Gastrocnemius medialis (tissue), 4 donors: ENCODE measurements around the gene BHMT.

Experiments used
- CTCF ChIP-seq, 5 experiments: fragments of 450-650 bp in 3 of 5; fragments of 200-600 bp in 2 of 5; sonication (generic) in 2 of 5; IDR thresholded peaks in 4 of 5; conservative IDR thresholded peaks in 1 of 5; 1 replicate in 4 of 5; 2 replicates in 1 of 5; pipeline ENCODE4 v1.5.1; 2016 to 2019; ENCODE audit warnings: antibody characterized with exemption in 5 of 5, mild to moderate bottlenecking in 3 of 5, moderate library complexity in 3 of 5
- POLR2A ChIP-seq, 2 donors: fragments of 450-650 bp; IDR thresholded peaks; one replicate each; pipeline ENCODE4 v1.6.1; 2017; ENCODE audit warnings: antibody characterized with exemption in 2 of 2, mild to moderate bottlenecking in 2 of 2, moderate library complexity in 2 of 2

GRCh38 chr5:79124607-79125006, 13.0 kb downstream of the BHMT start:
- TF ChIP-seq CTCF (IDR thresholded peaks at IDR 0.05 in 4 of 5, conservative IDR thresholded peaks at IDR 0.05 in 1 of 5) = no peak
- no peak for TF ChIP-seq POLR2A (IDR thresholded peaks at IDR 0.05)
